Measurements from ENCODE around the gene OGDH.

- no peak for TF ChIP-seq POLR2A (IDR thresholded peaks at IDR 0.05)
- TF ChIP-seq, protein P1, sequence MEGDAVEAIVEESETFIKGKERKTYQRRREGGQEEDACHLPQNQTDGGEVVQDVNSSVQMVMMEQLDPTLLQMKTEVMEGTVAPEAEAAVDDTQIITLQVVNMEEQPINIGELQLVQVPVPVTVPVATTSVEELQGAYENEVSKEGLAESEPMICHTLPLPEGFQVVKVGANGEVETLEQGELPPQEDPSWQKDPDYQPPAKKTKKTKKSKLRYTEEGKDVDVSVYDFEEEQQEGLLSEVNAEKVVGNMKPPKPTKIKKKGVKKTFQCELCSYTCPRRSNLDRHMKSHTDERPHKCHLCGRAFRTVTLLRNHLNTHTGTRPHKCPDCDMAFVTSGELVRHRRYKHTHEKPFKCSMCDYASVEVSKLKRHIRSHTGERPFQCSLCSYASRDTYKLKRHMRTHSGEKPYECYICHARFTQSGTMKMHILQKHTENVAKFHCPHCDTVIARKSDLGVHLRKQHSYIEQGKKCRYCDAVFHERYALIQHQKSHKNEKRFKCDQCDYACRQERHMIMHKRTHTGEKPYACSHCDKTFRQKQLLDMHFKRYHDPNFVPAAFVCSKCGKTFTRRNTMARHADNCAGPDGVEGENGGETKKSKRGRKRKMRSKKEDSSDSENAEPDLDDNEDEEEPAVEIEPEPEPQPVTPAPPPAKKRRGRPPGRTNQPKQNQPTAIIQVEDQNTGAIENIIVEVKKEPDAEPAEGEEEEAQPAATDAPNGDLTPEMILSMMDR (IDR thresholded peaks at IDR 0.05), result no peak
- no peak for TF ChIP-seq EP300 (IDR thresholded peaks at IDR 0.05)
- no peak for TF ChIP-seq POLR2AphosphoS5 (IDR thresholded peaks at IDR 0.05)
These were observed 107.4 kb downstream of the OGDH start for GRCh38 chr7:44713680-44714335.
